B cell (primary cell): ENCODE results near the gene TAS2R20. TPM values are rescaled to one million over a fixed set of nuclear protein-coding genes. Genes with fewer than 3 reads are reported as not detected.

Experiments used
- ATAC-seq: fragments of 200-7000 bp; cut with Tn5 transposase; one replicate; pipeline ENCODE4 v1.10.0; 2021; ENCODE audit warnings: low read depth, mild to moderate bottlenecking, moderate number of reproducible peaks, moderate library complexity
- CTCF ChIA-PET: fragments of 350-600 bp; sonication (Branson Sonifier 250); formaldehyde crosslinking; loops from one replicate; lab custom pipeline; 2021; ENCODE audit warnings: antibody characterized with exemption, inconsistent platforms; lab: Charles Lee
- POLR2A ChIA-PET: fragments of 350-600 bp; sonication (Branson Sonifier 250); formaldehyde crosslinking; loops from one replicate; lab custom pipeline; 2021; ENCODE audit warnings: antibody characterized with exemption; lab: Charles Lee
- DNase-seq: peaks from one replicate; pipeline ENCODE4 v3.0.0; 2013
- H2AFZ ChIP-seq: 2 replicates; pipeline ENCODE4 v1.6.1; 2012; ENCODE audit warnings: mild to moderate bottlenecking, low read depth, low read length; ENCODE audit not compliant: insufficient read depth, poor library complexity, severe bottlenecking
- H3K27ac ChIP-seq, 2 donors: 1 replicate in 1 of 2; 2 replicates in 1 of 2; pipeline ENCODE4 v1.5.1; 2012 to 2013; ENCODE audit warnings: low read length in 2 of 2, mild to moderate bottlenecking in 2 of 2, moderate library complexity in 1 of 2
- H3K27me3 ChIP-seq, 4 experiments: fragments of 200-600 bp in 1 of 4; sonication (generic) in 1 of 4; replicated peaks in 1 of 4; 1 replicate in 2 of 4; 2 replicates in 2 of 4; pipeline versions ENCODE4 v1.6.1 to v1.7.0; 2013 to 2016; ENCODE audit warnings: low read length in 3 of 4, mild to moderate bottlenecking in 2 of 4, mixed read lengths in 1 of 4, moderate library complexity in 1 of 4; ENCODE audit not compliant: insufficient read depth in 4 of 4, control insufficient read depth in 3 of 4; ENCODE audit errors: control extremely low read depth in 1 of 4
- H3K36me3 ChIP-seq, 2 experiments: replicated peaks in 1 of 2; 1 replicate in 1 of 2; 2 replicates in 1 of 2; pipeline versions ENCODE4 v1.6.1 to v1.7.1; 2013; ENCODE audit warnings: low read length in 1 of 2; ENCODE audit not compliant: insufficient read depth in 2 of 2, control insufficient read depth in 1 of 2; ENCODE audit errors: control extremely low read depth in 1 of 2, extremely low read depth in 1 of 2
- H3K4me1 ChIP-seq, 2 donors: fragments of 200-600 bp in 1 of 2; sonication (generic) in 1 of 2; 1 replicate in 1 of 2; 2 replicates in 1 of 2; pipeline versions ENCODE4 v1.5.1 to v1.6.1; 2013 to 2017; ENCODE audit warnings: low read length in 2 of 2; ENCODE audit not compliant: control insufficient read depth in 2 of 2, insufficient read depth in 2 of 2
- H3K4me2 ChIP-seq: replicated peaks from 2 replicates; pipeline ENCODE3; 2012; ENCODE audit warnings: mild to moderate bottlenecking, low read depth, low read length; ENCODE audit not compliant: poor library complexity, severe bottlenecking
- H3K4me3 ChIP-seq, 5 experiments: fragments of 200-600 bp in 1 of 5; sonication (generic) in 1 of 5; 1 replicate in 3 of 5; 2 replicates in 2 of 5; pipeline versions ENCODE4 v1.5.1 to v1.7.0; 2011 to 2016; ENCODE audit warnings: low read length in 4 of 5, mild to moderate bottlenecking in 4 of 5, low read depth in 2 of 5, control low read depth in 1 of 5, moderate library complexity in 1 of 5; ENCODE audit not compliant: insufficient read depth in 1 of 5; ENCODE audit errors: control extremely low read depth in 1 of 5, extremely low read depth in 1 of 5
- H3K79me2 ChIP-seq: fragments of 200-600 bp; sonication (generic); one replicate; pipeline ENCODE4 v1.6.0; 2016; ENCODE audit warnings: low read length; ENCODE audit not compliant: control insufficient read depth, insufficient read depth
- H3K9ac ChIP-seq: fragments of 200-600 bp; sonication (generic); 2 replicates; pipeline ENCODE4 v1.6.1; 2017; ENCODE audit warnings: mild to moderate bottlenecking, low read length, moderate library complexity
- H3K9me3 ChIP-seq, 3 donors: one replicate each; pipeline versions ENCODE4 v1.6.1 to v1.7.1; 2013; ENCODE audit warnings: low read length in 2 of 3; ENCODE audit not compliant: control insufficient read depth in 2 of 3, insufficient read depth in 1 of 3; ENCODE audit errors: control extremely low read depth in 1 of 3
- H4K20me1 ChIP-seq: 2 replicates; pipeline ENCODE4 v1.6.0; 2012; ENCODE audit warnings: mild to moderate bottlenecking, low read length; ENCODE audit not compliant: insufficient read depth, control insufficient read depth, poor library complexity, severe bottlenecking
- H3K27ac Mint-ChIP-seq: one replicate; pipeline ENCODE4 v1.8.0; 2021; ENCODE audit warnings: mixed read lengths
- H3K27me3 Mint-ChIP-seq: one replicate; pipeline ENCODE4 v1.8.0; 2021; ENCODE audit warnings: mixed read lengths
- H3K4me1 Mint-ChIP-seq: one replicate; pipeline ENCODE4 v1.8.0; 2021; ENCODE audit warnings: mixed read lengths
- H3K4me3 Mint-ChIP-seq: one replicate; pipeline ENCODE4 v1.8.0; 2021; ENCODE audit warnings: mixed read lengths
- H3K9me3 Mint-ChIP-seq: one replicate; pipeline ENCODE4 v1.8.0; 2022; ENCODE audit warnings: mixed read lengths; ENCODE audit not compliant: insufficient read depth
- CTCF ChIP-seq: fragments of 200-600 bp; IDR thresholded peaks from one replicate; pipeline ENCODE4 v1.8.0; 2022; ENCODE audit warnings: antibody characterized with exemption, mild to moderate bottlenecking
- EZH2 ChIP-seq: IDR thresholded peaks from 2 replicates; pipeline ENCODE4 v1.6.1; 2012; ENCODE audit warnings: borderline replicate concordance, low read depth, mild to moderate bottlenecking, moderate library complexity, low read length; ENCODE audit not compliant: insufficient read depth, poor library complexity, severe bottlenecking
- WGBS: methylation state at CpG from one replicate; pipeline ENCODE4 v1.1.5; 2013; ENCODE audit warnings: missing lambda C conversion rate; ENCODE audit not compliant: insufficient coverage; 5-methylcytosine and 5-hydroxymethylcytosine counted together
- intact Hi-C: fragments of 100-400 bp; cut with micrococcal nuclease; formaldehyde crosslinking; loops from one replicate; pipeline ENCODE4 v1.10.0; 2022
- polyA plus RNA-seq: library from polyadenylated mRNA; depleted of rRNA; stranded (reverse); fragments of >200 nt; gene quantifications from 2 replicates; pipeline ENCODE4 v1.2.3, GENCODE V29; 2012
- total RNA-seq, 2 donors: library from RNA; stranded (reverse); fragments of 120-200 nt in 1 of 2; gene quantifications; 1 replicate in 1 of 2; 2 replicates in 1 of 2; pipeline versions ENCODE4 v1.2.3 to v1.2.4, GENCODE V29; 2013 to 2022

The TAS2R20 gene
- total and polyA plus RNA-seq, 2 donors (not counting 1 experiment from before 2014, with no cell fraction given) = 1.0 to 4.0 TPM

DNA sequence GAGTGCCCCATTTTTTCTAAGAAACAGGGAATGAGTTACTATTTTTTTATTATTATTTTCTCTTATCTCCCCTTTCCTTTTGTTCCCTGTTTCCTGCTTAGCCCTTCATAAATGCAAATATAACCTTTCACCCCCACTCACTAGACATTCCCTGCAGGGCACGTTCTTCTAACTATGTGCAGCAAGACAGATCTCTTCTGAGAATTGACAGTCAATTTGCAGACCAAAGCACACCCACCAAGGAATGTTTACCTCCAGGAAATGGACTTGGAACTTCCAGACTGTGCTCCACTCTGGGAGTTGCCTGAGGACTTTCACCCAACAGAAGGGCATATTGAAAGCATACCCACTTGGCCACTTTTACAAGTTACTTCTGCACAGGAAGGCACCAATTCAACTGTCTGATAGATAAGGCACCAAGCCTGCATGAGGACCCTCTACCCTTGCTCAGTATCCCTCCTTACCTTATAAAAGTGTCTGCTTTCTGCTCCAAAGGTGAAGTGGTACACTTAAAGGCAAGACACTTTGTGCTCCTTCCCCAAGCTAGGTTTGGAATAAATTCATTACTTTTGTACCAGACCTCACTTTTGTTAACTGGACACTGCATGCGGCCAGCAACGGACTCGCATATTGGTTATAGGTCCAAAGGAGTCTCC, 17.8 kb upstream of the TAS2R20 start:
- POLR2A ChIA-PET = no interaction called here
- intact Hi-C loops = no loop called here
- H4K20me1 ChIP-seq = no peaks in the 10 kb centered on the region
- H3K4me1 ChIP-seq = no peaks in the 10 kb centered on the region
- CTCF ChIA-PET = no interaction called here
- H3K36me3 ChIP-seq = peaks cover 0 to 2% of the 10 kb centered on the region in 2 experiments
- H3K79me2 ChIP-seq = peaks cover 4% of the 10 kb centered on the region
- WGBS = 80% methylated on average over 1 of the region's 4 CpGs
- no peak for TF ChIP-seq CTCF
- TF ChIP-seq EZH2 = no peak
- H3K27ac ChIP-seq = no peak overlapping the region
- DNase-seq = no peak
- H3K4me1 Mint-ChIP-seq = peaks cover 2% of the 10 kb centered on the region
- H3K9me3 Mint-ChIP-seq = no peaks in the 10 kb centered on the region
- no peaks in the 10 kb centered on the region for H3K27me3 Mint-ChIP-seq
- no peaks in the 10 kb centered on the region for H3K9me3 ChIP-seq
- no peak overlapping the region for H3K9ac ChIP-seq
- no peak for ATAC-seq
- no peaks in the 10 kb centered on the region for H3K27me3 ChIP-seq
- H2AFZ ChIP-seq = no peak overlapping the region
- H3K27ac Mint-ChIP-seq = no peak overlapping the region
- H3K4me3 ChIP-seq = no peak overlapping the region
- no peak overlapping the region for H3K4me2 ChIP-seq
- H3K4me3 Mint-ChIP-seq = no peak overlapping the region

- Histone ChIP-seq H3K9me3 (no peaks in the 10 kb centered on the region), H4K20me1 (no peaks in the 10 kb centered on the region), H3K79me2 (peaks cover 4% of the 10 kb centered on the region), H3K36me3 (peaks cover 0 to 2% of the 10 kb centered on the region in 2 experiments), H3K4me3 (no peak overlapping the region), H3K27me3 (no peaks in the 10 kb centered on the region), H3K27ac (no peak overlapping the region), H3K4me2 (no peak overlapping the region), H3K9ac (no peak overlapping the region), H3K4me1 (no peaks in the 10 kb centered on the region), H2AFZ (no peak overlapping the region)
- no peak for ATAC-seq
- H3K27me3 Mint-ChIP-seq = no peaks in the 10 kb centered on the region
- ChIA-PET POLR2A (no interaction called here), CTCF (no interaction called here)
- no peak overlapping the region for H3K27ac Mint-ChIP-seq
- no peaks in the 10 kb centered on the region for H3K9me3 Mint-ChIP-seq
- H3K4me3 Mint-ChIP-seq = no peak overlapping the region
- intact Hi-C loops = loop anchor here (1.0 kb wide), 1 partner anchor 55 kb away; no protein-coding TSS in a partner anchor
- TF ChIP-seq EZH2 = no peak
- TF ChIP-seq CTCF = no peak
- peaks cover 2% of the 10 kb centered on the region for H3K4me1 Mint-ChIP-seq
- no peak for DNase-seq
Observed at GRCh38 chr12:11014234-11014633, 16.1 kb upstream of the TAS2R20 start.
